ENCODE measurements around the gene SURF2. TPM values are rescaled to one million over a fixed set of nuclear protein-coding genes. Genes with fewer than 3 reads are reported as not detected.

The SURF2 gene
- total and polyA plus RNA-seq, 2 donors (not counting 3 experiments of a cell fraction or from before 2014, with no cell fraction given) = 10.6 to 14.2 TPM

DNA sequence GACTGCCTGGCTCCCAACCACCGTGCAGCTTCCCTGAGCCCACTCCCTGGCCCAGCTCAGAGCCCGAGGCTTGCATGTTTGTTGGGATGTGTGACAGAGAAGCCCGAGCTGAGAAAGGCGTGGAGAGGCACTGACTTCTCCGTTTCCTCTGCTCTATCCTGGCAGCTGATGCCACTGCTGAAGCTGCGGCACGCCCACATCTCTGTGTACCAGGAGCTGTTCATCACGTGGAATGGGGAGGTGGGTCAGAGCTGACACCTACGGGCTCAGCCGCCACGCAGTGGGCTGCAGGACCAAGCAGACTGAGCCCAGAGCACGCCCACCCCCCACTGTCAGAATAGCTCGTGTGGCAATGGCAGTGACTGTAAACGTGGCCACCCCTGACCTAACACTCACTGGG lies 29.1 kb downstream of the SURF2 start:
- intact Hi-C loops (cut with micrococcal nuclease) (no loop called here), dilution Hi-C loops (cut with MboI; ENCODE audit: extremely low pct_ligation_motif_present, low sequenced_read_pairs) (no loop called here)
- H3K9me3 ChIP-seq (replicated peaks; ENCODE audit: control insufficient read depth, insufficient read depth, low read length) = no peaks in the 10 kb centered on the region
- ChIA-PET CTCF (no interaction called here), POLR2A (no interaction called here)
- DNase-seq (ENCODE audit: low read depth, low spot score) = no peak
- no peak overlapping the region for H3K4me2 ChIP-seq (ENCODE audit: insufficient read depth, low read length)
- H3K27ac ChIP-seq (ENCODE audit: insufficient read depth, low read depth, low read length) = no peak overlapping the region
- H3K36me3 ChIP-seq (ENCODE audit: control insufficient read depth in 2 of 2, extremely low read depth in 1 of 2, insufficient read depth in 2 of 2, low read length in 2 of 2) = no peaks in the 10 kb centered on the region
- H3K4me1 ChIP-seq (ENCODE audit: control insufficient read depth, extremely low read depth, insufficient read depth, low read length) = no peaks in the 10 kb centered on the region
- H2AFZ ChIP-seq (ENCODE audit: low read depth, low read length) = no peak overlapping the region
- H3K4me3 ChIP-seq (replicated peaks in 1 of 3; ENCODE audit: insufficient read depth in 1 of 3, low read depth in 1 of 3, low read length in 3 of 3) = no peak overlapping the region
- no peaks in the 10 kb centered on the region for H3K9me1 ChIP-seq (replicated peaks; ENCODE audit: control insufficient read depth, extremely low read depth, insufficient read depth, low read length)
- no peak overlapping the region for H3K9ac ChIP-seq (replicated peaks; ENCODE audit: extremely low read depth, insufficient read depth, low read length)
- no peaks in the 10 kb centered on the region for H3K27me3 ChIP-seq (ENCODE audit: control insufficient read depth in 2 of 2, insufficient read depth in 2 of 2, low read length in 2 of 2)
- no TSS peak for BruUV-seq (replicated peaks)
- H4K20me1 ChIP-seq (replicated peaks; ENCODE audit: control insufficient read depth, extremely low read depth, insufficient read depth, low read length) = no peaks in the 10 kb centered on the region
- TF ChIP-seq POLR2AphosphoS5 (IDR thresholded peaks at IDR 0.05; ENCODE audit: insufficient read depth, low read depth, low read length) (no peak), GATA2 (IDR thresholded peaks at IDR 0.05; ENCODE audit: insufficient read depth, insufficient read length, low read depth, low read length) (no peak), MAX (IDR thresholded peaks at IDR 0.05; ENCODE audit: insufficient read depth, insufficient read length) (no peak), POLR2A (IDR thresholded peaks at IDR 0.05; ENCODE audit: low read depth, low read length) (no peak), JUN (IDR thresholded peaks at IDR 0.05; ENCODE audit: borderline replicate concordance, insufficient read depth, insufficient read length, low read depth) (no peak), EZH2 (IDR thresholded peaks at IDR 0.05; ENCODE audit: borderline replicate concordance, low read depth, low read length, severe bottlenecking) (no peak), CTCF (IDR thresholded peaks at IDR 0.05; ENCODE audit: extremely low read depth in 1 of 2, insufficient read depth in 1 of 2, low read depth in 1 of 2, low read length in 2 of 2) (no peak), FOS (IDR thresholded peaks at IDR 0.05; ENCODE audit: borderline replicate concordance, insufficient read depth, low read length) (no peak), MYC (IDR thresholded peaks at IDR 0.05; ENCODE audit: low read depth, low read length) (no peak)
- FAIRE-seq = no peak
- H3K79me2 ChIP-seq (ENCODE audit: control insufficient read depth, insufficient read depth, low read length) = no peaks in the 10 kb centered on the region
